CD14-positive monocyte (primary cell): ENCODE results near the gene FBXO8. TPM values are rescaled to one million over a fixed set of nuclear protein-coding genes. Genes with fewer than 3 reads are reported as not detected.

Source experiments
- DNase-seq, 3 donors: peaks; one replicate each; pipeline ENCODE4 v3.0.0-alpha.2; 2011 to 2022
- H2AFZ ChIP-seq: 2 replicates; pipeline ENCODE4 v1.6.0; 2012; ENCODE audit warnings: mild to moderate bottlenecking, low read depth, low read length, inconsistent platforms; ENCODE audit not compliant: insufficient read depth, poor library complexity, severe bottlenecking
- H3K27ac ChIP-seq, 2 donors: 1 replicate in 1 of 2; 2 replicates in 1 of 2; pipeline ENCODE4 v1.5.1; 2012 to 2013; ENCODE audit warnings: low read length in 2 of 2, control low read depth in 1 of 2, inconsistent platforms in 1 of 2, low read depth in 1 of 2, mild to moderate bottlenecking in 1 of 2
- H3K27me3 ChIP-seq, 2 donors: one replicate each; pipeline versions ENCODE4 v1.6.0 to v1.6.1; 2011 to 2013; ENCODE audit warnings: low read length in 2 of 2; ENCODE audit not compliant: control insufficient read depth in 2 of 2, insufficient read depth in 2 of 2
- H3K36me3 ChIP-seq, 2 donors: replicated peaks in 1 of 2; 1 replicate in 1 of 2; 2 replicates in 1 of 2; pipeline versions ENCODE4 v1.5.1 to v1.6.1; 2012 to 2013; ENCODE audit warnings: low read length in 2 of 2, control low read depth in 1 of 2, inconsistent platforms in 1 of 2, mild to moderate bottlenecking in 1 of 2; ENCODE audit not compliant: insufficient read depth in 2 of 2, control insufficient read depth in 1 of 2
- H3K4me1 ChIP-seq, 2 donors: 1 replicate in 1 of 2; 2 replicates in 1 of 2; pipeline versions ENCODE4 v1.5.1 to v1.6.1; 2012 to 2013; ENCODE audit warnings: low read length in 2 of 2, control low read depth in 1 of 2, inconsistent platforms in 1 of 2, mild to moderate bottlenecking in 1 of 2, moderate library complexity in 1 of 2; ENCODE audit not compliant: insufficient read depth in 2 of 2, control insufficient read depth in 1 of 2
- H3K4me2 ChIP-seq: replicated peaks from 2 replicates; pipeline ENCODE3; 2012; ENCODE audit warnings: low read length, moderate library complexity, mild to moderate bottlenecking; ENCODE audit not compliant: poor library complexity, severe bottlenecking; ENCODE audit errors: extremely low read depth
- H3K4me3 ChIP-seq, 3 experiments: fragments of 200-600 bp in 1 of 3; sonication (generic) in 1 of 3; replicated peaks in 1 of 3; 1 replicate in 2 of 3; 2 replicates in 1 of 3; pipeline ENCODE4 v1.5.1; 2011 to 2013; ENCODE audit warnings: low read length in 3 of 3, mild to moderate bottlenecking in 3 of 3, control low read depth in 2 of 3, low read depth in 2 of 3, inconsistent platforms in 1 of 3, moderate library complexity in 1 of 3
- H3K79me2 ChIP-seq: 2 replicates; pipeline ENCODE4 v1.6.0; 2012; ENCODE audit warnings: mild to moderate bottlenecking, control low read depth, inconsistent platforms, low read length, moderate library complexity; ENCODE audit not compliant: insufficient read depth
- H3K9ac ChIP-seq: 2 replicates; pipeline ENCODE4 v1.6.0; 2017; ENCODE audit warnings: low read length, mild to moderate bottlenecking; ENCODE audit not compliant: insufficient read depth, poor library complexity, severe bottlenecking
- H3K9me3 ChIP-seq, 2 donors: replicated peaks in 1 of 2; 1 replicate in 1 of 2; 2 replicates in 1 of 2; pipeline versions ENCODE4 v1.5.1 to v1.6.1; 2012 to 2013; ENCODE audit warnings: low read length in 2 of 2, control low read depth in 1 of 2; ENCODE audit not compliant: control insufficient read depth in 1 of 2, insufficient read depth in 1 of 2
- H4K20me1 ChIP-seq: 2 replicates; pipeline ENCODE4 v1.6.0; 2012; ENCODE audit warnings: mild to moderate bottlenecking, low read length, control low read depth, moderate library complexity; ENCODE audit not compliant: insufficient read depth
- H3K27ac Mint-ChIP-seq, 7 donors: one replicate each; pipeline ENCODE4 v1.8.0; 2020; ENCODE audit warnings: mild to moderate bottlenecking in 7 of 7, mixed read lengths in 7 of 7, moderate library complexity in 6 of 7, inconsistent platforms in 2 of 7
- H3K27me3 Mint-ChIP-seq, 3 donors: one replicate each; pipeline ENCODE4 v1.8.0; 2021 to 2022; ENCODE audit warnings: low read depth in 3 of 3, mild to moderate bottlenecking in 3 of 3, mixed read lengths in 3 of 3, moderate library complexity in 3 of 3, inconsistent platforms in 1 of 3
- H3K36me3 Mint-ChIP-seq, 2 donors: one replicate each; pipeline ENCODE4 v1.8.0; 2020; ENCODE audit warnings: mixed read lengths in 2 of 2, inconsistent platforms in 1 of 2, mild to moderate bottlenecking in 1 of 2
- H3K4me1 Mint-ChIP-seq: one replicate; pipeline ENCODE4 v1.8.0; 2020; ENCODE audit warnings: mild to moderate bottlenecking, mixed read lengths
- H3K4me3 Mint-ChIP-seq, 2 donors: one replicate each; pipeline ENCODE4 v1.8.0; 2020; ENCODE audit warnings: mild to moderate bottlenecking in 2 of 2, mixed read lengths in 2 of 2, moderate library complexity in 1 of 2
- H3K9me3 Mint-ChIP-seq, 7 donors: one replicate each; pipeline ENCODE4 v1.8.0; 2020 to 2022; ENCODE audit warnings: mixed read lengths in 7 of 7, mild to moderate bottlenecking in 6 of 7, moderate library complexity in 6 of 7, inconsistent platforms in 2 of 7
- CTCF ChIP-seq: fragments of 200-600 bp; IDR thresholded peaks from one replicate; pipeline ENCODE4 v1.8.0; 2022; ENCODE audit warnings: antibody characterized with exemption, mild to moderate bottlenecking
- WGBS: methylation state at CpG from one replicate; pipeline ENCODE4 v1.1.5; 2013; ENCODE audit warnings: missing lambda C conversion rate; ENCODE audit not compliant: insufficient coverage; 5-methylcytosine and 5-hydroxymethylcytosine counted together
- intact Hi-C, 2 donors: fragments of 100-400 bp; cut with micrococcal nuclease; formaldehyde crosslinking; loops; one replicate each; pipeline versions ENCODE4 v1.15.0 to v1.15.1; 2023
- polyA plus RNA-seq, 3 donors: library from polyadenylated mRNA; depleted of rRNA in 1 of 3; unstranded in 2 of 3; stranded (reverse) in 1 of 3; fragments of 300-500 nt in 2 of 3; fragments of >200 nt in 1 of 3; fragmentation: Illumina TruSeq in 2 of 3; gene quantifications; 1 replicate in 2 of 3; 2 replicates in 1 of 3; pipeline ENCODE4 v1.2.3, GENCODE V29; 2012 to 2021

FBXO8 gene
- polyA plus RNA-seq, 3 donors = 3.9 to 6.5 (median 5.4) TPM

- H3K4me3 ChIP-seq = no peak overlapping the region
- H3K27me3 ChIP-seq = no peaks in the 10 kb centered on the region
- H2AFZ ChIP-seq = no peak overlapping the region
- intact Hi-C loops = no loop called here
- peaks cover 16 to 59% of the 10 kb centered on the region in 2 donors for H3K36me3 ChIP-seq
- no peak for TF ChIP-seq CTCF
- WGBS = no CpG with 5 or more reads among the region's 1 CpG
- Mint-ChIP-seq H3K27me3 (no peaks in the 10 kb centered on the region), H3K36me3 (peaks cover 15 to 33% of the 10 kb centered on the region in 2 donors), H3K4me1 (peaks cover 3% of the 10 kb centered on the region), H3K9me3 (no peaks in the 10 kb centered on the region), H3K27ac (no peak overlapping the region), H3K4me3 (no peak overlapping the region)
- H3K27ac ChIP-seq = no peak overlapping the region
- peaks cover 3% of the 10 kb centered on the region for H3K79me2 ChIP-seq
- DNase-seq = no peak
- H3K9ac ChIP-seq = no peak overlapping the region
- no peaks in the 10 kb centered on the region for H3K9me3 ChIP-seq
- no peaks in the 10 kb centered on the region for H3K4me1 ChIP-seq
- no peaks in the 10 kb centered on the region for H4K20me1 ChIP-seq
- H3K4me2 ChIP-seq = no peak overlapping the region
These were observed 28.1 kb downstream of the FBXO8 start for GRCh38 chr4:174255374-174255773.

GRCh38 chr4:174254613-174255012 lies 28.9 kb downstream of the FBXO8 start:
- H3K27ac Mint-ChIP-seq = no peak overlapping the region
- no peak for DNase-seq
- TF ChIP-seq CTCF = no peak
- Histone ChIP-seq H3K27me3 (no peaks in the 10 kb centered on the region), H3K4me3 (no peak overlapping the region), H3K79me2 (no peaks in the 10 kb centered on the region), H3K9ac (no peak overlapping the region), H3K4me1 (no peaks in the 10 kb centered on the region), H2AFZ (no peak overlapping the region), H4K20me1 (no peaks in the 10 kb centered on the region), H3K9me3 (no peaks in the 10 kb centered on the region), H3K36me3 (peaks cover 15 to 52% of the 10 kb centered on the region in 2 donors), H3K27ac (no peak overlapping the region), H3K4me2 (no peak overlapping the region)
- peaks cover 15 to 35% of the 10 kb centered on the region in 2 donors for H3K36me3 Mint-ChIP-seq
- H3K9me3 Mint-ChIP-seq = no peaks in the 10 kb centered on the region
- H3K27me3 Mint-ChIP-seq = no peaks in the 10 kb centered on the region
- H3K4me3 Mint-ChIP-seq = no peak overlapping the region
- no peaks in the 10 kb centered on the region for H3K4me1 Mint-ChIP-seq
- intact Hi-C loops = no loop called here
- no CpG with 5 or more reads among the region's 1 CpG for WGBS
